GM21526 (cell line): Measurements from ENCODE around the gene IFT27.
"Not testable (repeated sequence)": the region's sequence is repeated elsewhere in the genome, so short reads cannot be mapped to it uniquely, and the experiment has no call there.

ENCODE experiments used
- ATAC-seq: cut with Tn5 transposase; IDR thresholded peaks from one replicate; pipeline ENCODE4 v1.9.1; 2021; ENCODE audit warnings: moderate library complexity; ENCODE audit not compliant: unreplicated experiment, low FRiP score

IFT27 gene

GRCh38 chr22:36745301-36745995 lies 30.5 kb downstream of the IFT27 start:
- ATAC-seq, result no peak

GRCh38 chr22:36744791-36745190 lies 31.1 kb downstream of the IFT27 start:
- ATAC-seq, result no peak

GRCh38 chr22:36744413-36744765 lies 31.5 kb downstream of the IFT27 start:
- ATAC-seq, result no peak

- ATAC-seq, result no peak
These were observed 32.1 kb downstream of the IFT27 start for GRCh38 chr22:36743591-36744412.

GRCh38 chr22:36743011-36743410 lies 32.9 kb downstream of the IFT27 start:
- ATAC-seq, result no peak

GRCh38 chr22:36741968-36742367 lies 34.0 kb downstream of the IFT27 start:
- ATAC-seq, result no peak

GRCh38 chr22:36741204-36741793 lies 34.6 kb downstream of the IFT27 start:
- no peak for ATAC-seq

- no peak for ATAC-seq
These were observed 35.2 kb downstream of the IFT27 start for GRCh38 chr22:36740716-36741115.

- no peak for ATAC-seq
These were observed 36.7 kb downstream of the IFT27 start for GRCh38 chr22:36739185-36739584.

GRCh38 chr22:36738416-36739020 lies 37.4 kb downstream of the IFT27 start:
- no peak for ATAC-seq

GRCh38 chr22:36737776-36738175 lies 38.1 kb downstream of the IFT27 start:
- no peak for ATAC-seq

- no peak for ATAC-seq
These were observed 39.1 kb downstream of the IFT27 start for GRCh38 chr22:36736701-36737320.

GRCh38 chr22:36734171-36735058 lies 41.5 kb downstream of the IFT27 start:
- no peak for ATAC-seq

GRCh38 chr22:36733271-36733670 lies 42.6 kb downstream of the IFT27 start:
- ATAC-seq, result no peak

- ATAC-seq, result no peak
These were observed 43.3 kb downstream of the IFT27 start for GRCh38 chr22:36732609-36733008.

- ATAC-seq, result no peak
These were observed 44.0 kb downstream of the IFT27 start for GRCh38 chr22:36731916-36732315.

GRCh38 chr22:36731321-36731720 lies 44.6 kb downstream of the IFT27 start:
- ATAC-seq, result not testable (repeated sequence)

GRCh38 chr22:36730176-36730858 lies 45.6 kb downstream of the IFT27 start:
- no peak for ATAC-seq

GRCh38 chr22:36729321-36729720 lies 46.6 kb downstream of the IFT27 start:
- ATAC-seq, result no peak
